Measurements from ENCODE around the gene MRPL27.
A peak's percentile ranks its signal among the peaks of the same experiment; 100 is the strongest.
"Not testable (repeated sequence)": the region's sequence is repeated elsewhere in the genome, so short reads cannot be mapped to it uniquely, and the experiment has no call there.

Gene MRPL27

DNA sequence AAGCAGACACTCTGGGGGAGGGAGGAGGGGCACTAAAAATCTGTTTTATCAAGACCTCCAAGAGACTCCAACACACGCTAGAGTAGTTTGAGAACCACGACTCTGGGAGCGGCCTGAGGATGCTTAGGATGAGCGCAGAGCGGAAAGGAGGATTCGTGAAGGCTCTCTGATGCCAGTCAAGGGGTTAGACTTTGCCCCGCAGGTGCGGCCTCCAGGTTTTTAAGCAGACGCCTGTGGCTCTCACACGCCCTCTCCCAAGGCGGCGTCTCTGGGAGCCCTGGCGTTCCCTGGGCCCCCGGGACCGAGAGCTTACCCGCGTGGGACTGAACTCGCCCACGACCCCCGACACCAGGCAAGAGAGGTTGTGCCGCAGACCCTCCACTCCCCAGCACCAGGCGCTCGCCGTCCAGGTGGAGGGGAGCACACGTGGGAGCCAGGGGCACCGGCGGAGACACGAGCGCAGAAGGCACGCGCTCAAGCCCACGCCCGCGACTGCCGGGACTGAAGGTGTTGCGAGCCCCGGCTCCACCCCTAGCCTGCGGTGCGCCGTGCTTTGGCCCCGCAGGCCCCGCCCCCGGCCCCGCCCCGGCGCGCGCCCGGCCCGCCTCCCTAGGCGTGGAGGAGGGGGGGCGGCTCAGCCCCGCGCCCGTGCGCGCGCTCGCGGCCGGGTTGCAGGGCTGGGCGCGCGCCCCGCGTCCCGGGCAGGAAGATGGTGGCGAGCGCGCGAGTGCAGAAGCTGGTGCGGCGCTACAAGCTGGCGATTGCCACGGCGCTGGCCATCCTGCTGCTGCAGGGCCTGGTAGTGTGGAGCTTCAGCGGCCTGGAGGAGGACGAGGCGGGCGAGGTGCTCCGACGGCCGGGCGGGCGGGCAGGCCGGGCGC is 27.3 kb downstream of the MRPL27 start, which contains the start of gene XYLT2:
TSS of gene XYLT2 (plus strand) at position 695 of the 881 bp plus-strand sequence. CDS start at position 710, 15 bp downstream.
- DNase-seq (ENCODE audit: low read depth in 3 of 3), result peak; percentile 74 to 90 (median 83)

DNA sequence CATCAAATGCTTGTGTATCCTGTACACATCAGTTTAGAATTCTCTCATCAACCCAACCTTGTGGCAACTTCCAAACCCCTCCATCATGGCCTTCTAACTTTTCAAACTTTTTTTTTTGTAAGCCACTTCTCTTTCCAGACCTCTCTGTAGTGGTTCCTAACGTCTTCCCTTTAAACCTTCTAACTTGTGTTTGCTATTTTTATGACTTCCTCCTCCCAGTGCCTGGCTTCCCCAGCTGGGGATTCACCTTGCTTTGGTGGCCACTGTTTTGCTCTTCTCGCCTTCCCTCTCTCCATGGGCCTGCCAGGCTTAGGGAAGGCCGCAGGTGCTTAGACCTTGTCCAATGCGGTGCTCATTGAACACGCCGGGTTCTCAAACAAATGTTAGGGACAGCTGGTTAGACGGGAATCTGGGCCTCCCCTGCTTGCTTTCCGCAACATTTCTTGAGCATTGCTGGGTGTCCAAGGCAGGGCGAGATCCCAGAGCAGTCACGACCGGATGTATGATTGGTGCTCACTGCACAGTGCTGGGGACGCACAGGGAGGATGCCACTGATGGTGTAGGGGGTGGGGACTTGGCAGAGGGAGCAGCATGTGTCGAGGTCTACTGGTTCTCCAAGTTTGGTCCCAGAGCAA is 28.1 kb downstream of the MRPL27 start:
- no peak for DNase-seq (ENCODE audit: low read depth in 3 of 3)

DNA sequence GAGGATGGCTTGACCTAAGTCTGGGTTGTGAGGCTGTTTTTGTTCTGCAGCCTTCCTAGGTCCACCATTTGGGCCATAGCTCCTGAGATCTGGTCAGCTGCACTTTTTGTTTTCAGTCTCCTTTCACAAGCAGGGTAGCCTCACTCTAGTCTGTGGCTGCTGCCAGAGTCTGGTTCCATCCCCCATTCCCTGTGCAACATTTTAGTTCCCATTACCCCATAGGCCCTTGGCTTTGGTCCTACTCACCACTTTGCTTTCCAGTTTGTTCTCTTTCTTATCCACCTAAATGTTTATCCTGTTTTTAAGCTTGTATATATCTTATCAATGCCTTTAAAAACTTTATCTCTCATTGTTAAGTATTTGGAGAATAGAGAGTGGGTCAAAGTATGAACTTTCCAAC is 33.6 kb downstream of the MRPL27 start:
- DNase-seq (ENCODE audit: low read depth in 3 of 3), result no peak

DNA sequence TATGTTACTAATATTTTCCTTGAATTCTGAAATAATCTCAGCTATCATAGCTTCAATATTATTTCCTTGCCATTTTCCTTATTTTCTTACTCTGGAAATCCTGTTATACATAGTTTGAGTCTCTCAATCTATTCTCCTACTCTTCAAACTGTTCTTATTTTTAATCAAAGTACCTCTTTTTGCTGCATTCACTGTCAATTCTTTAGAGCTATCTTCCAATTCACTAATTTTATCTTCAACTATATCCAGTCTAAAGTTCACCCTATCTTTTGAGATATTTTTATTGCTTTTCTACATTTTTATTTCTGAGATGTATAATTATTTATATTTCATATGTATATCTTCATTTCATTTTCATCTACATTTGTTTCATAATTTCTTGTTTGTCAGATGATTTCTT is 34.3 kb downstream of the MRPL27 start:
- no peak for DNase-seq (ENCODE audit: low read depth in 3 of 3)

DNA sequence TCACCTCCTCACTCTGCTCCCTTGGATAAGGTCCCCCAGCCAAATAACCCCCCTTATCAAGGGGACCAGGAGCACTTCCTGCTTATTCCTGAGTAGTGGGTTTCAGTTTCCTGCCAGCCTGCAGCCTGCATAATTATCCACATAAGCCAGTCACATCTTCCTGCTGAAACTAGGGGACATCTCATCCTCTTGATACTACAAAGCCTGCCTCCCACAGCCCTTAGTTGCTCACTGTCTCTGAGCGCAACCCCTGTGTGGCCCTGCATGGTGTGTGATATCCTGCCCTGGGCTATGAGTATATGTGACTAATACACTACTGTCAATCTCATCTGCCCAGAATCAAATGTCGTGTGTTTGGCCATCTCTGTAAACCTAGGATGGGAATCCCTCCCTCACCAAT is 35.0 kb downstream of the MRPL27 start:
- DNase-seq (ENCODE audit: low read depth in 3 of 3), result no peak

DNA sequence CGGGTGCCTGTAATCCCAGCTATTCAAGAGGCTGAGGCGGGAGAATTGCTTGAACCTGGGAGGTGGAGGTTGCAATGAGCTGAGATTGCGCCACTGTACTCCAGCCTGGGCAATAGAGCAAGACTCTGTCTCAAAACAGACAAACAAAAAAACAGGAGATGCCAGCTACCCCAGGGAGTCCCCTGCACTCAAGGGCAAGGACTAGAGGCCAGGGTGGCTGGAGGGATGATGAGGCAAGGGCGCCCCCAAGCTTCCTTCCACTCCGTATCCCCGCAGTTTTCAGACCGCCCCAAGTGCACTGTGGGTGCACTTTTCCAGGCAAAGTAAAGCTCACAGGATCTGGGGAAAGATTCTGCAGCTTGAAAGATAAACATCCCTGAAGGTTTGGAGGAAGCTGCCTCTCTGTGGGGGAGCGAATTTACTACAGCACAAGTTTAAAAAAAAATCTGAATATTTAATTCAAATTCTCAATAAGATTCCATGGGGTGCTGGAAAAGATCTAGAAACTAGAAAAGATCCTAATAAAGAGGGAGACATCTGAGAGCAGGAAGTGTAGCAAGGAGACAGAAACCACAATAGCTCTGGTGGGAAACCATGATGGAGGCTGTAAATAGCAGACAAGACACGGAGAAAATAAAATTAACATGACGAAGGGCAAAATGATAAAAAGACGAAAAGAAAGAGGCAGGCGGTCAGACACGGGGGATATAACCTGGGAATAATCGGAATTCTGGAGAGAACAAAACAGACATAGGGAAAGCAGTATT is 39.5 kb downstream of the MRPL27 start:
- DNase-seq (ENCODE audit: low read depth in 3 of 3), result not testable (repeated sequence)

DNA sequence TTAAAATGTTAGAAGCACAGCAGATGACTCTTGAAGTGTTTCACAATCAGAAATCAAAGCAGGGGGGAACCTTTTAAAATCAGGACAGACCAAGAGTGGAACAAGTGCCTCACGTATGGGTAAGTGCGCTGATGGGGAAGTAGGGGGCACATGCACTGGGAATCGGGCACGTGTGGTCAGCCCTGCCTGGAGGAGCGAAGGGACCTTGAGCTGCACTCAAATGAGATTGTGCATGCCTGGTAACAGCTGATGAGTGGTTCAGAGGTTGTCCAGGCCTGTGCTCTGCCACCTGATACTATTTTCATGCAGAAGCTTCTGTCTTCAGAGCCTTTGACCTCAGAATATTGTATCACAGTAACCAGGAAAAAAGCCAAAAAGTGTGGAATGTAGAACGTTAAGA is 40.8 kb downstream of the MRPL27 start:
- DNase-seq (ENCODE audit: low read depth in 3 of 3), result no peak

DNA sequence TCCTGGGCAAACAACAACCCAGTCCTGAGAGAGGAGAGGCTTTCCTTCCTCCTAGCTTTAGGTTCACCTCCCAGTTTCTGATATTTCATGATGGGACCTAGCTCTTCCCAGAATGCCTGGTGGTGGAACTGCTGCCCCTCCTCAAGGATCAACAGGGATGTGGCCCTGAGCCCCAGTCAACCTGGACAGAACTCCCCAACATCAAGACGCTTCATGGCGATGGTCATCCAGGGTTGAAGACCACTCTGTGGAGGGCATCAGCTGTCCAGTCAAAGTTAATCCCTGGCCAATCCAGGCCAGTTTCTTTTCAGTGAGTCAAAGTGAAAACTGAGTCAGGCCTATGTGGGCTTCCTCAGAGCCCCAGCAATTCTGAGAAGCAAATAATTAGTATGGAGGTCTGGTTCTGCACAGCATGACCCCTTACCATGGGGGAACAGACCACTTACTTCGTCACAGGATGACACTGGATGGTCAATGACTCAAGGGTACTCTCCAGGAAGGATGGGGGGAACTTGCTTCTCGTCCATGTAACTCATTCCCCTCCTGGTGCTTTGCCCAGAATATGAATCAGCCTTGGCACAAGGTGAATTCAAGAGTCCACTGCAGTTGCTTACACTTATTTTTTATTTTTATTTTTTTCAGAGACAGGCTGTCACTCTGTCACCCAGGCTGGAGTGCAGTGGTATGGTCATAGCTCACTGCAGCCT is 41.7 kb downstream of the MRPL27 start:
- DNase-seq (ENCODE audit: low read depth in 3 of 3), result no peak

DNA sequence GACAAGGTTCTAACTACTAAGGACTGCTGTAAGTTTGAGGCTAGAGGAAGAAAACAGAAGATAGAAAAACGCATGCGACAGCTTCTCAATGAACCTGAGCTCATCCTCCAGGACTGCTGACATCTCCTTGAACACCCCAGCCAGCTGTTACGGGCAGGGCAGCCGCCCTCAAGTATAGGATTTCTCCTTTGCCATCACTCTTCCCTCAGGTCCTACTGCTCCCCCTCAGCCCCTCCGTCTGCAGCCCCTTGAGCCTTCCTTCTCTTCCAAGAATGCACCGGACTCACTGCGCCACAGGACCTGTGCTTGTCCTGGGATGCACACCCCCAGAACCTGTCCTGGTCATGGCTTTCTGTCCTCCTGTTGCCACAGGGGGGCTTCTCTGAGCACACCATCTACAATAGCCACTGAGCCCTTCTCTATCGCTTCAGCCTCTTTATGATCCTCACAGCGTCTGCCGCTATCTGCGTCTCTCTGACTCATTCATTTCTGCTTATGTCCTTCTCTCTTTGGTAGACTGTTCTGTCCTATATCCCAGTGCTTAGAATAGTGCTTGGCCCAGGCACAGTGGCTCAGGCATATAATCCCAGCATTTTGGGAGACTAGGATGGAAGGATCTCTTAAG is 42.7 kb downstream of the MRPL27 start:
- no peak for DNase-seq (ENCODE audit: low read depth in 3 of 3)

DNA sequence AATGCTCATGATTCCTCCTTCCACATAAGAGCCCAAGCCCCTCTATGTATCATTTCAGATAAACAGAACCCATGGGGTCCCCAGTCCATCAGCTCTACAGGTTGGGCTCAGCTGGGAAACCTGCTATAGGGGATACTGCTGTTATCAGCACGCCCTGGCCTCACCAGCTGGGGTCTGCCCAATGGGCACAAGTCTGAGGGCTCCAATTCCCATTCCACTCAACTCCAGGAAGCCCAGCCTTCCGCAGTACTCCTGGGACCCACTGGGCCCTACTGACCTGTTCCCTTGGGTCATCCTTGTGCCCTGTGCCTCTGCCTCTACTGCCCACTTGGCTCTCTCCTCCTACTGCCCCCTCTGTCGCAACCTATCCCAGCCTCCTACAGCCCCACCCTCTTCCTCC is 43.3 kb downstream of the MRPL27 start:
- DNase-seq (ENCODE audit: low read depth in 3 of 3), result no peak

DNA sequence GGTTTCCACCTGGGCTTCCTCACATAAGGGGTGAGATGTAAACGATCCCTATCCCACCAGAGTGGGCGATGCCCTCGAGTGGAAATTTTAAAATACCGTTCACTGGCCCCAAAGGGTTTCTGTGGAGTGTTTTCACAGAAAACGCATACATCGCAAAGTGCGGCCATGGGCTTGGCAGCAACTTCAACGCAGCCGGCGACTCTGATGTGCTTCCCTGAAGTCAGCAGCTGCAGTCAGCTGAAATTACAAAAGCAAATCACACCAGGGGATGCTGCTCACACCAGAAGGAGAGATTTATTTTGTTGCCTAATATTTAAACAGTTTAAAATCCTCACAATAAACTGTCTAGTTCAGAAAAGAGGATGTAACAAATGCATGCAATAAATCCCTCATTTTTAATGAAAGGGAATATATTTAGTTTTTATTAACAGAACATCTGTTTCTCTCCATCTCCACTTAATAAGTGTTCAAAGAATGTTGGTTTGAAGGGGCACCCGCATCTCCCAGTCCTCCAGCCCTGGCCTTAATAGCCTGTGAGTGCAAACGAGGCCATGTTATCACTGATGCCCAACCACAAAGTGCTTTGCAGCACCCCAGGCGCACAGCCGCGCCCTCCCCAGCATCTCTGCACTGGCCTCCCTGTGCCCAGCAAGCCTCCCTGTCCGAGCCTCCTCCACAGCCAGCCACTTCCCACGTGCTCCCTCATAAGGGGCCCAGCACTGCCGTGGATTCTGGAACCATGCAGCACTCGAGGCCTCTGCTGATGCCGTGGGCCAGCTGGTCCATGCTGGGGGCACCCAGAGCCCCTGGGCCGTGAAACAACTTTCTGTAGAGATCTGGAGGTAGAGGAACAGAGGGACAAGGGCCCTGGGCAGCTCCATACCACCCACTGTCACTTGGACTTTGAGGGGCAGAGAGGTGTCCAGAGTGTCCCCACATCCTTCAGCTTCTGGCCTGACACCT is 44.3 kb downstream of the MRPL27 start:
- no peak for DNase-seq (ENCODE audit: low read depth in 3 of 3)

DNA sequence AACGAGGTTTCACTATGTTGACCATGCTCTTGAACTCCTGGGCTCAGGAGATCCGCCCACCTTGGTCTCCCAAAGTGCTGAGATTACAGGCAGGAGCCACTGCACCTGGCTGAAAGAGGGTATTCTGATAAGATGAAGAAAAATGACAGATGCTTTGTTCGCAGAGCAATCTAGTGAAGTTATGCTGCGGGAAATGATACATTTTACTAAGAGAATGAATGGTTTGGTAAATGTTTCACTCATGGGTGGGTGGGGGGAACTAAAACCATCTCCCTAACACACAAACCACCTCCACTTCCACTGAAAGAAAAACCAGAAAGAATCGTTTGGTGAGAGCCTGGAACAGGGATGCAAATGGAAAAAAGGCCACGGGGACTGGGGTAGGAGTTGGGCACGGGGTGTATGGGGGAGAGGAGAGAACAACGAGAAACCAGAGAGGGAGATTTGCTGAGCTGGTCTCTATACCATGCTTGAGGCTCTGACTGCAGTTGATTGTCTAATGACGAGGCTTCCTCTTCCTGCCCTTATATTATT is 46.1 kb downstream of the MRPL27 start:
- DNase-seq (ENCODE audit: low read depth in 3 of 3), result no peak

DNA sequence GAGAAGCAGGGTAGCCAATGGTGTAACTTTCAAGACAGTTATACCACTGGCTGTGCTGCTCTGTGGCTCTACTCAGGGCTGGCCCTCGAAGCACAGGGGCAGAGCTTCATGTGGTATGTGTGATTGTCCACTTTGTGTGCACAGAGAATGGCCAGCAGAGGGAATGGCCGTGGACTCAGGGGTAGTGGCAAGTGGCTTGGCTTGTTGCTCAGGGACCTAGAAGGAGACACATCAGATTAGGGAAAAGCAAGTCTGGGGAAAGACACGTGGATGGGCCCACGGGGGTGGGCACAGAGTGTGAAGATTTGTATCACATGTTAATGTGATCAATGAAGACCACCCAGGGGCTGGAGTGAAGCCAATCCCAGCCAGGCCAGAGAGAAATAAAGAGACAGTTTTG is 47.1 kb downstream of the MRPL27 start:
- DNase-seq (ENCODE audit: low read depth in 3 of 3), result no peak

DNA sequence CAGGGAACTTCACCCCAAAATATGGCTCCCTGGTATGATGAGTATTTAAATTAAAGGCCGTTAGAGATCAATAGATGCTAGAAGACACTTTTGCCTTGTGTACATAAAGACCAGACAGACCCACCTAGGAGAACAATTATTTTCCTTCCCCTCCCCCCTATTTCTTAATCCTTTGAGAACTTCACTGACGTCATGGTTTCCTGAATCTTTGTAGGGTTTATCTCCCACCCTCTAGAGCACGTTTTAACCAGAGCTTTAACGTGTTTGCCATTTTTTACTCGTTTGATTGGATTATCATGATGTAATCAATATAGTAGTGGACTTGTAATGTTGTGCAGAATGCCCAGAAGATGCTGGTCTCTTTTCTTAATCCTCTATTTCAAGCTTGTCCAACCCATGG is 49.9 kb downstream of the MRPL27 start:
- no peak for DNase-seq (ENCODE audit: low read depth in 3 of 3)

DNA sequence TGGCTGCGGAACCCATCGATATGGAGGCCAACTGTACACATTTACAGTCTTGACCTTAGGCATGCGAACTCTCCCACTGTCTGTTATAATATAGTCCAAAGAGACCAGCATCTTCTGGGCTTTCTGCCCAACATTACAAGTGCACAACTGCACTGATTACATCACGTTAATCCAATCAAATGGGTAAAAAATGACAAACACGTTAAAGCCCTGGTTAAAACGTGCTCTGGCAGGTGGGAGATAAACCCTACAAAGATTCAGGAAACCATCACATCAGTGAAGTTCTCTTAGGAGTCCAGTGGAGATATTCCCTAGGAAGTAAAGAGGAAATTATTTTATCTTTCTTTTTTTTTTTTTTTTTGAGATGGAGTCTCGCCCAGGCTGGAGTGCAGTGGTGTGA is 50.7 kb downstream of the MRPL27 start:
- DNase-seq (ENCODE audit: low read depth in 3 of 3), result no peak

DNA sequence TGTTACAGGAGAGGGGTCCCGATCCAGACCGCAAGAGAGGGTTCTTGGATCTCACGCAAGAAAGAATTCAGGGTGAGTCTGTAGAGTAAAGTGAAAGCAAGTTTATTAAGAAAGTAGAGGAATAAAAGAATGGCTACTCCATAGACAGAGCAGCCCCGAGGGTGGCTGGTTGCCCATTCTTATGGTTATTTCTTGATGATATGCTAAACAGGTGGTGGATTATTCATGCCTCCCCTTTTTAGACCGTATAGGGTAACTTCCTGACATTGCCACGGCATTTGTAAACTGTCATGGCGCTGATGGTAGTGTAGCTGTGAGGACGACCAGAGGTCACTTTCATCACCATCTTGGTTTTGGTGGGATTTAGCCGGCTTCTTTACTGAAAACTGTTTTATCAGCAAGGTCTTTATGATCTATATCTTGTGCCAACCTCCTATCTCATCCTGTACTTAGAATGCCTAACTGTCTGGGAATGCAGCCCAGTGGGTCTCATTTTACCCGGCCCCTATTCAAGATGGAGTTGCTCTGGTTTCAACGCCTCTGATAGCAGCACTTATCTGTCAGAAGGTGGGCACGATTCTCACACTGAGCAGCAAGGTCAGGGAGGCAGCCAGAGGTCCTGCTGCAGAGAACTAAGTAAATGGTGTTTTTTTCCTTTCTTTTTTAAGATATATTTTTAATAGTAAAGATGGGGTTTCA is 53.5 kb downstream of the MRPL27 start:
- DNase-seq (ENCODE audit: low read depth in 3 of 3), result no peak

DNA sequence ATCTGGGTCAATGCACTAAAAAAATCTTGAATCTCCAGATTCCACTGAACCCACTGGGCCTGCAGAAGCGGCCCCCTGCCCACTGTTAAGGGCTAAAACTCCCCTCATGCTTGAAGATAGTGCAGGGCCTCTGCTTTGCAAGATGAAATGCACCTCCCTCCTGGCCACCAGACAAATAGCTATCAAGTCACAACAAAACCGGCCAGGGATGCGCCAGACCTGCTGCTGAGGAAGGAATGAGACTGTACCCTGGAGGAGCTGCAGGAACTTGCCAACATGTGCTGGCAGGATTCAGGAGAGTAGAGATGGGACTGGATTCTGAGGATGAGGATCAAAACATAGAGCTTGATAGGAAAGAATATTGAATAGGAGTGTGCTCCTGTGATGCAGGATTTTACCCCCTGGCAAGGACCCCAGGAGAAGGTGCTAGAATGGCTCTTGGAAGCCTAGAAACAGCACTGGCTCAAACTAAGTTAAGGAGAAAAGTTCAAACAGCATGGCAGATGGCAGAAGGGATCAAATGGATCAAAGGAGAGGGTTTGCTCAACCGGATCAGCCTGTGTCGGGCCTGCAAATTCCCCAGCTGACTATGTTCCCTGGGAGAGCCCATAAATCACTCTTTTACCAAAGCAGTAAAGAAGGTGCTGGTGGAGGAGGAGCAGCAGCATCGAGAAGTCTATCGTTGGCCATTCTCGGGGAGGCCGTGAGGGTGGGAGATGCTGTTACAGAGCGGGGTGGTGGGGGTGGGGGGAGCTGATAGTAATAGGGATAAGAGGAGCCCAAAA is 54.3 kb downstream of the MRPL27 start:
- DNase-seq (ENCODE audit: low read depth in 3 of 3), result no peak
